HepG2 (cell line): ENCODE measurements around the gene CISH. TPM values are rescaled to one million over a fixed set of nuclear protein-coding genes. Genes with fewer than 3 reads are reported as not detected.

Source experiments
- AKAP8 ChIP-seq: sonication (generic); formaldehyde crosslinking; IDR thresholded peaks from 2 replicates; pipeline ENCODE4 v1.5.1; 2020; ENCODE audit warnings: mild to moderate bottlenecking, missing genetic modification reagents
- CHCHD3 ChIP-seq: sonication (generic); formaldehyde crosslinking; IDR thresholded peaks from 2 replicates; pipeline ENCODE4 v1.8.0; 2022; ENCODE audit warnings: mild to moderate bottlenecking, missing genetic modification reagents, moderate library complexity
- ELF3 ChIP-seq: IDR thresholded peaks from 2 replicates; pipeline ENCODE4 v1.6.1; 2016; ENCODE audit warnings: missing genetic modification reagents, missing compliant biosample characterization
- FOXA3 ChIP-seq: IDR thresholded peaks from 2 replicates; pipeline ENCODE4 v1.6.1; 2016; ENCODE audit warnings: missing genetic modification reagents, missing compliant biosample characterization
- FOXP1 ChIP-seq, 2 experiments: fragments of 450-650 bp in 1 of 2; IDR thresholded peaks; 2 replicates each; pipeline ENCODE4 v1.6.1; 2017 to 2018; ENCODE audit warnings: antibody characterized with exemption in 1 of 2
- GATAD2A ChIP-seq: IDR thresholded peaks from 2 replicates; pipeline ENCODE4 v1.6.1; 2016
- GZF1 ChIP-seq: sonication (generic); formaldehyde crosslinking; IDR thresholded peaks from 2 replicates; pipeline ENCODE4 v1.5.1; 2020; ENCODE audit warnings: mild to moderate bottlenecking, missing genetic modification reagents
- ISX ChIP-seq: sonication (generic); formaldehyde crosslinking; conservative IDR thresholded peaks from 2 replicates; pipeline ENCODE4 v1.5.0; 2020; ENCODE audit warnings: missing genetic modification reagents
- KLF11 ChIP-seq: IDR thresholded peaks from 2 replicates; pipeline ENCODE4 v1.6.1; 2016; ENCODE audit warnings: missing compliant biosample characterization
- KLF12 ChIP-seq: sonication (generic); formaldehyde crosslinking; IDR thresholded peaks from 2 replicates; pipeline ENCODE4 v1.4.0; 2020; ENCODE audit warnings: missing genetic modification reagents, borderline replicate concordance
- MAFK ChIP-seq, 2 experiments: IDR thresholded peaks in 1 of 2; conservative IDR thresholded peaks in 1 of 2; 2 replicates each; pipeline ENCODE4 v1.6.1; 2011; ENCODE audit warnings: improper control_type of control experiment in 2 of 2, low read length in 2 of 2
- MEF2D ChIP-seq: sonication (generic); formaldehyde crosslinking; IDR thresholded peaks from 2 replicates; pipeline ENCODE4 v1.5.1; 2020; ENCODE audit warnings: mild to moderate bottlenecking, missing genetic modification reagents
- PHF21A ChIP-seq: sonication (generic); formaldehyde crosslinking; IDR thresholded peaks from 2 replicates; pipeline ENCODE4 v1.5.0; 2020; ENCODE audit warnings: mild to moderate bottlenecking, missing genetic modification reagents
- SNAPC4 ChIP-seq: sonication (generic); formaldehyde crosslinking; IDR thresholded peaks from 2 replicates; pipeline ENCODE4 v1.4.0; 2020; ENCODE audit warnings: mild to moderate bottlenecking, missing genetic modification reagents
- STAT5B ChIP-seq: sonication (generic); formaldehyde crosslinking; IDR thresholded peaks from 2 replicates; pipeline ENCODE4 v1.4.0; 2020; ENCODE audit warnings: missing genetic modification reagents
- TBL1XR1 ChIP-seq: fragments of 150-350 bp; IDR thresholded peaks from 2 replicates; pipeline ENCODE4 v1.6.1; 2014; ENCODE audit warnings: borderline replicate concordance, low read length; ENCODE audit not compliant: partially characterized antibody
- TCF12 ChIP-seq, 2 experiments: fragments of 450-650 bp in 1 of 2; sonication (generic) in 1 of 2; formaldehyde crosslinking in 1 of 2; IDR thresholded peaks; 2 replicates each; pipeline versions ENCODE4 v1.6.1 to v1.8.0; 2017 to 2022; ENCODE audit warnings: antibody characterized with exemption in 1 of 2, mild to moderate bottlenecking in 1 of 2, missing genetic modification reagents in 1 of 2, moderate library complexity in 1 of 2
- TGIF2 ChIP-seq: IDR thresholded peaks from 2 replicates; pipeline ENCODE4 v1.6.1; 2016; ENCODE audit warnings: control low read depth, missing compliant biosample characterization
- ZBTB46 ChIP-seq: sonication (generic); formaldehyde crosslinking; IDR thresholded peaks from 2 replicates; pipeline ENCODE4 v1.4.0; 2020; ENCODE audit warnings: mild to moderate bottlenecking, missing genetic modification reagents, borderline replicate concordance
- ZFP36L2 ChIP-seq: sonication (generic); formaldehyde crosslinking; IDR thresholded peaks from 2 replicates; pipeline ENCODE4 v1.4.0; 2020; ENCODE audit warnings: missing genetic modification reagents
- ZNF263 ChIP-seq: sonication (generic); formaldehyde crosslinking; IDR thresholded peaks from 2 replicates; pipeline ENCODE4 v1.4.0; 2020; ENCODE audit warnings: missing genetic modification reagents
- ZNF550 ChIP-seq: sonication (generic); formaldehyde crosslinking; IDR thresholded peaks from 2 replicates; pipeline ENCODE4 v1.4.0; 2020; ENCODE audit warnings: mild to moderate bottlenecking, missing genetic modification reagents, borderline replicate concordance
- ZNF564 ChIP-seq: sonication (generic); formaldehyde crosslinking; IDR thresholded peaks from 2 replicates; pipeline ENCODE4 v1.8.1; 2023; ENCODE audit warnings: mild to moderate bottlenecking, missing genetic modification reagents
- ZSCAN21 ChIP-seq: sonication (generic); formaldehyde crosslinking; IDR thresholded peaks from 2 replicates; pipeline ENCODE4 v1.8.0; 2022; ENCODE audit warnings: mild to moderate bottlenecking, missing genetic modification reagents, moderate library complexity, borderline replicate concordance
- polyA plus RNA-seq, 8 experiments: library from polyadenylated mRNA; depleted of rRNA in 3 of 8; stranded (reverse) in 7 of 8; unstranded in 1 of 8; fragments of >200 nt; fragmentation: Illumina TruSeq in 4 of 8; extraction: Trizol in 4 of 8; gene quantifications; 2 replicates each; pipeline versions ENCODE4 v1.2.1 to v1.2.3, GENCODE V29; 2011 to 2016; ENCODE audit warnings: low read depth in 4 of 8, missing spikeins in 1 of 8, mixed read lengths in 1 of 8; ENCODE audit not compliant: insufficient read depth in 1 of 8
- total RNA-seq, 5 experiments: library from RNA; depleted of rRNA; stranded (reverse); fragments of >200 nt; fragmentation: Illumina TruSeq; extraction: Trizol; gene quantifications; 2 replicates each; pipeline ENCODE4 v1.2.3, GENCODE V29; 2016; ENCODE audit warnings: low read depth in 1 of 5

The CISH gene
- total and polyA plus RNA-seq, 2 of the 13 experiments (the other 11 are each of a cell fraction or from before 2014, with no cell fraction given): 0.91 to 1.5 TPM

GRCh38 chr3:50587806-50588758 lies 23.5 kb downstream of the CISH start (continued):
- no peak for TF ChIP-seq TBL1XR1
- no peak for TF ChIP-seq SNAPC4 (CRISPR knock-in tag)
- no peak for TF ChIP-seq FOXP1 (IDR thresholded peaks at IDR 0.05)
- TF ChIP-seq FOXP1 (CRISPR knock-in tag; IDR thresholded peaks at IDR 0.05): 0 out of 2 replicates have a peak, but pooled peaks have one; percentile 10
- TF ChIP-seq PHF21A (CRISPR knock-in tag): no peak; the same call in 1 of the 2 replicates
- no peak for TF ChIP-seq ZBTB46
- TF ChIP-seq GZF1: no peak
- TF ChIP-seq GATAD2A (CRISPR knock-in tag): peak; percentile 72
- TF ChIP-seq KLF11: no peak
- TF ChIP-seq STAT5B (CRISPR knock-in tag): no peak
- no peak for TF ChIP-seq ZNF550 (CRISPR knock-in tag)
- no peak for TF ChIP-seq CHCHD3
- TF ChIP-seq ZSCAN21 (CRISPR knock-in tag): peak; percentile 83
- 0 out of 2 replicates have a peak, but pooled peaks have one; percentile 36 for TF ChIP-seq KLF12 (CRISPR knock-in tag)
- TF ChIP-seq MAFK (conservative IDR thresholded peaks at IDR 0.05 in 1 of 2, IDR thresholded peaks at IDR 0.05 in 1 of 2; ENCODE audit: low read length in 2 of 2): no peak
- no peak; the same call in none of the 2 replicates for TF ChIP-seq AKAP8 (CRISPR knock-in tag)
- peak; percentile 55 for TF ChIP-seq ZNF564 (CRISPR knock-in tag)
- TF ChIP-seq MEF2D (CRISPR knock-in tag): peak; percentile 84; the same call in 1 of the 2 replicates
- peak; percentile 50; the same call in 1 of the 2 replicates for TF ChIP-seq ZNF263
- TF ChIP-seq FOXA3 (CRISPR knock-in tag): no peak; the same call in 1 of the 2 replicates
- no peak for TF ChIP-seq ZFP36L2 (CRISPR knock-in tag)
- TF ChIP-seq TCF12 (IDR thresholded peaks at IDR 0.05): no peak
- TF ChIP-seq TCF12 (CRISPR knock-in tag; IDR thresholded peaks at IDR 0.05): no peak
- TF ChIP-seq TGIF2: 0 out of 2 replicates have a peak, but pooled peaks have one; percentile 36
- no peak for TF ChIP-seq ELF3 (CRISPR knock-in tag)
- TF ChIP-seq ISX (CRISPR knock-in tag): 0 out of 2 replicates have a peak, but pooled peaks have one; percentile 38
